Loucy (cell line): ENCODE data around the gene CACNA1A.

ENCODE experiments used
- EZH2phosphoT487 ChIP-seq: fragments of 200-600 bp; IDR thresholded peaks from 2 replicates; pipeline ENCODE4 v1.6.1; 2018; ENCODE audit warnings: antibody characterized with exemption, mild to moderate bottlenecking, moderate library complexity, borderline replicate concordance
- TF ChIP-seq, protein P1 (sequence below): fragments of 200-600 bp; sonication (generic); conservative IDR thresholded peaks from 2 replicates; pipeline ENCODE4 v1.5.1; 2014; ENCODE audit warnings: mild to moderate bottlenecking, antibody characterized with exemption, low read length

DNA sequence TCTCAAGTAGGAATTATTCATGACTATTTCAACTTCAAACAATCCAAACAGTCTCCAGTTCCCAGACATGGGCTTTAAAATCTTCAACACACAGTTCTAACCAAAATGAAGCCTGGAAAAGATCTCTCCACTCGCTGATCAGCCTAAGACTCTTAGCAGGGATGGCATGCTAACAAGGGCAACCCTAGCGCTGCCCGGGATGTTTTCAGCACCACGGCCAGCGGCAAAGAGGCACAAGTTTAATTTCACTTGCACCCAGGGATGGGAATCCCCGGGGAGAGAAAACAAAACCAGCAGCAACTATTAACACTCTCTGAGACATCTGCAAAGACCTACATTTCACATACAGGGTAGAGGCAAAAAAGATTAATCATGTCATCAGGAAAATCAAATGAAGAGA lies 43.0 kb downstream of the CACNA1A start:
- TF ChIP-seq, protein P1, sequence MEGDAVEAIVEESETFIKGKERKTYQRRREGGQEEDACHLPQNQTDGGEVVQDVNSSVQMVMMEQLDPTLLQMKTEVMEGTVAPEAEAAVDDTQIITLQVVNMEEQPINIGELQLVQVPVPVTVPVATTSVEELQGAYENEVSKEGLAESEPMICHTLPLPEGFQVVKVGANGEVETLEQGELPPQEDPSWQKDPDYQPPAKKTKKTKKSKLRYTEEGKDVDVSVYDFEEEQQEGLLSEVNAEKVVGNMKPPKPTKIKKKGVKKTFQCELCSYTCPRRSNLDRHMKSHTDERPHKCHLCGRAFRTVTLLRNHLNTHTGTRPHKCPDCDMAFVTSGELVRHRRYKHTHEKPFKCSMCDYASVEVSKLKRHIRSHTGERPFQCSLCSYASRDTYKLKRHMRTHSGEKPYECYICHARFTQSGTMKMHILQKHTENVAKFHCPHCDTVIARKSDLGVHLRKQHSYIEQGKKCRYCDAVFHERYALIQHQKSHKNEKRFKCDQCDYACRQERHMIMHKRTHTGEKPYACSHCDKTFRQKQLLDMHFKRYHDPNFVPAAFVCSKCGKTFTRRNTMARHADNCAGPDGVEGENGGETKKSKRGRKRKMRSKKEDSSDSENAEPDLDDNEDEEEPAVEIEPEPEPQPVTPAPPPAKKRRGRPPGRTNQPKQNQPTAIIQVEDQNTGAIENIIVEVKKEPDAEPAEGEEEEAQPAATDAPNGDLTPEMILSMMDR = no peak
- TF ChIP-seq EZH2phosphoT487 = no peak
